CD4-positive, alpha-beta T cell treated with Interleukin-15 for 4 hours (primary cell): ENCODE measurements around the gene ZFAND4.
A peak's percentile ranks its signal among the peaks of the same experiment; 100 is the strongest.
"Not testable (repeated sequence)": the region's sequence is repeated elsewhere in the genome, so short reads cannot be mapped to it uniquely, and the experiment has no call there.

ENCODE experiments used
- DNase-seq: peaks from one replicate; pipeline ENCODE4 v3.0.0-alpha.2; 2020; ENCODE audit warnings: low spot score

ZFAND4 gene

GRCh38 chr10:45672181-45673073 is at the start of gene ZFAND4:
TSS of gene ZFAND4 (minus strand) at chr10:45672772. CDS start at chr10:45663725, 9,047 bp downstream.
- DNase-seq: peak; percentile 93

- DNase-seq: not testable (repeated sequence)
Observed at GRCh38 chr10:45721503-45721902, 48.9 kb upstream of the ZFAND4 start.

GRCh38 chr10:45717642-45718041 is 45.1 kb upstream of the ZFAND4 start:
- not testable (repeated sequence) for DNase-seq

- not testable (repeated sequence) for DNase-seq
Observed at GRCh38 chr10:45717053-45717452, 44.5 kb upstream of the ZFAND4 start.

GRCh38 chr10:45711223-45711622 is 38.7 kb upstream of the ZFAND4 start:
- DNase-seq: not testable (repeated sequence)

GRCh38 chr10:45710200-45710796 is 37.7 kb upstream of the ZFAND4 start:
- DNase-seq: not testable (repeated sequence)

- DNase-seq: not testable (repeated sequence)
Observed at GRCh38 chr10:45678467-45678866, 5.9 kb upstream of the ZFAND4 start.

GRCh38 chr10:45675388-45675787 is 2.8 kb upstream of the ZFAND4 start:
- no peak for DNase-seq

- no peak for DNase-seq
Observed at GRCh38 chr10:45673074-45673648, 589 bp upstream of the ZFAND4 start.

- not testable (repeated sequence) for DNase-seq
Observed at GRCh38 chr10:45671300-45671699, 1.3 kb downstream of the ZFAND4 start.

- not testable (repeated sequence) for DNase-seq
Observed at GRCh38 chr10:45669897-45670296, 2.7 kb downstream of the ZFAND4 start.

GRCh38 chr10:45660876-45661411 is 11.6 kb downstream of the ZFAND4 start:
- DNase-seq: no peak

- no peak for DNase-seq
Observed at GRCh38 chr10:45657033-45657926, 15.3 kb downstream of the ZFAND4 start.

GRCh38 chr10:45655219-45655618 is 17.4 kb downstream of the ZFAND4 start:
- DNase-seq: no peak

GRCh38 chr10:45654753-45655141 is 17.8 kb downstream of the ZFAND4 start:
- not testable (repeated sequence) for DNase-seq

- no peak for DNase-seq
Observed at GRCh38 chr10:45653454-45653853, 19.1 kb downstream of the ZFAND4 start.

GRCh38 chr10:45652511-45652910 is 20.1 kb downstream of the ZFAND4 start:
- no peak for DNase-seq

GRCh38 chr10:45649296-45649695 is 23.3 kb downstream of the ZFAND4 start:
- no peak for DNase-seq

GRCh38 chr10:45647118-45647517 is 25.5 kb downstream of the ZFAND4 start:
- DNase-seq: no peak

GRCh38 chr10:45646384-45647050 is 26.1 kb downstream of the ZFAND4 start:
- DNase-seq: no peak

GRCh38 chr10:45644527-45644926 is 28.0 kb downstream of the ZFAND4 start:
- DNase-seq: no peak
